IMR-90 (cell line): ENCODE data around the gene RPS5.

Experiments used
- BHLHE40 ChIP-seq: fragments of 150-350 bp; IDR thresholded peaks from 2 replicates; pipeline ENCODE4 v1.6.1; 2016; ENCODE audit warnings: mild to moderate bottlenecking, low read depth, low read length
- CHD1 ChIP-seq: IDR thresholded peaks from 2 replicates; pipeline ENCODE4 v1.6.1; 2012; ENCODE audit warnings: low read depth, low read length, improper control_type of control experiment
- FOS ChIP-seq: fragments of 150-350 bp; IDR thresholded peaks from 2 replicates; pipeline ENCODE4 v1.6.1; 2016; ENCODE audit warnings: low read depth, low read length
- POLR2A ChIP-seq: IDR thresholded peaks from 2 replicates; pipeline ENCODE4 v1.6.1; 2012; ENCODE audit warnings: mild to moderate bottlenecking, low read depth, low read length
- RCOR1 ChIP-seq: IDR thresholded peaks from 2 replicates; pipeline ENCODE4 v1.6.1; 2012; ENCODE audit warnings: mild to moderate bottlenecking, low read length, improper control_type of control experiment; ENCODE audit not compliant: insufficient replicate concordance
- RFX5 ChIP-seq: IDR thresholded peaks from 2 replicates; pipeline ENCODE4 v1.8.0; 2012; ENCODE audit warnings: low read depth, mild to moderate bottlenecking, low read length, moderate library complexity
- TF ChIP-seq, protein P1 (sequence below): conservative IDR thresholded peaks from 2 replicates; pipeline ENCODE4 v1.5.1; 2012; ENCODE audit warnings: mild to moderate bottlenecking, low read depth, low read length, improper control_type of control experiment

DNA sequence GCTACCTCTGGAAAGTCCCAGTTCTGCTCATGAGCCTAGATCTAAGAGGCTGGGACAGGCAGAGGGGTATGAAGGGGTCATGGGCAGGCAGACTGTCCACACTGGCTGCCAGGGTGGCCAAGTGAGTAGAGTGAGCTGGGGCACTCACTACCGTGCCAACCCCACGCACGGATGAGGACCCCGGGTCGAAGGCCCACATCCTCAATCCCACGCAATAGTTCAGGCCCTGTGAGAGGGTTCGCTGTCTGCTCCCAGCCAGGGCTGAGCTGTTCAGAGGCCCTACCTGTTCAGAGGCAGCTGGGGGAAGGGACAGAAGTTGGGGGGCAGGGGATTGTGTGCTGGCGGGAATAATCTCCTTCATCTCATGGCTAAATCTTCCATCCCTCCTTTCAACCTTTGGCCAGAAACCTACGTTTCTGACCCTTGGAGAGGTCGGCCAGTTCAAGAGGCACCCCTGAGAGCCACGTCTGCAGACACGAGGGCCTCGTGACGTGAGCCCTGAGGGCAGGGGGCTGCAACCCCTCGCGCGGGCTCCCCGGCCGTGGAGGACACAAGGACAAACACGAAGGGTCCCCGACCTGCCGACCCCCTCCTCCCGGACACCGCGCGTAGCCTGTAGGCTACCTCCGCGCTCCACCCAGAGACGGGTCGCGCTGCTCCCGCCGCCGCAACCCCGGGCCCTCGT lies 1.0 kb upstream of the RPS5 start:
- TF ChIP-seq RFX5 (no peak), POLR2A (no peak), CHD1 (no peak), RCOR1 (no peak), FOS (no peak), BHLHE40 (no peak)
- TF ChIP-seq, protein P1, sequence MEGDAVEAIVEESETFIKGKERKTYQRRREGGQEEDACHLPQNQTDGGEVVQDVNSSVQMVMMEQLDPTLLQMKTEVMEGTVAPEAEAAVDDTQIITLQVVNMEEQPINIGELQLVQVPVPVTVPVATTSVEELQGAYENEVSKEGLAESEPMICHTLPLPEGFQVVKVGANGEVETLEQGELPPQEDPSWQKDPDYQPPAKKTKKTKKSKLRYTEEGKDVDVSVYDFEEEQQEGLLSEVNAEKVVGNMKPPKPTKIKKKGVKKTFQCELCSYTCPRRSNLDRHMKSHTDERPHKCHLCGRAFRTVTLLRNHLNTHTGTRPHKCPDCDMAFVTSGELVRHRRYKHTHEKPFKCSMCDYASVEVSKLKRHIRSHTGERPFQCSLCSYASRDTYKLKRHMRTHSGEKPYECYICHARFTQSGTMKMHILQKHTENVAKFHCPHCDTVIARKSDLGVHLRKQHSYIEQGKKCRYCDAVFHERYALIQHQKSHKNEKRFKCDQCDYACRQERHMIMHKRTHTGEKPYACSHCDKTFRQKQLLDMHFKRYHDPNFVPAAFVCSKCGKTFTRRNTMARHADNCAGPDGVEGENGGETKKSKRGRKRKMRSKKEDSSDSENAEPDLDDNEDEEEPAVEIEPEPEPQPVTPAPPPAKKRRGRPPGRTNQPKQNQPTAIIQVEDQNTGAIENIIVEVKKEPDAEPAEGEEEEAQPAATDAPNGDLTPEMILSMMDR, result no peak
